IPS DF 4.7 (cell line): ENCODE measurements around the gene RBCK1.

Experiments
- DNase-seq: peaks from one replicate; pipeline ENCODE4 v3.0.0-alpha.2; 2013; ENCODE audit warnings: low spot score; ENCODE audit errors: extremely low read depth

RBCK1 gene

GRCh38 chr20:416950-417800, 9.1 kb downstream of the RBCK1 start:
- no peak for DNase-seq

- no peak for DNase-seq
Measured at GRCh38 chr20:417801-418342, 9.8 kb downstream of the RBCK1 start.

DNA sequence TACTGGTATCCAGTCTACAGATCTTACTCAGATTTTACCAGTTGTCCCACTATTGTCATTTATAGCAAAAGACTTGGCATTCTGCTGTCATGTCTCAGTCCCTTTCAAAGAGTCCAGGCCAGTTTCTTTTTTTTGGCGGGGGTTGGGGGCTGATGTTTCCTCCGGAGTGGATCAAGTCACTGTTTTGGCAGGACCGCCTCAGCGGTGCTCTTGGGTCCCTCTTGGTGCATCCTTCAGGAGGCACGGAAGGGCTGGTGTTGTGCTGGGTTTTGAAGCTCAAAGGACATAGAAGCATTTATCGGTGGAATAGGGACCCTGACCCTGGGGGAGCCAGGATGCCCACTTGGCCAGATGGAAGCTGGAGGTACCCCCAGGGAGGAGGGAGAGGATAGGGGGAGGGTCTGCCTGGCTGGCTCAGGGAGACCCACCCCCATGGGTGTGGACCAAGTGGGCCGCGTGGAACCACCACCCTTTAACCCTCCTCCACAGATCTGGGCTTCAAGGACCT, 10.8 kb downstream of the RBCK1 start:
- no peak for DNase-seq

GRCh38 chr20:419556-420165, 11.6 kb downstream of the RBCK1 start:
- DNase-seq: no peak

DNA sequence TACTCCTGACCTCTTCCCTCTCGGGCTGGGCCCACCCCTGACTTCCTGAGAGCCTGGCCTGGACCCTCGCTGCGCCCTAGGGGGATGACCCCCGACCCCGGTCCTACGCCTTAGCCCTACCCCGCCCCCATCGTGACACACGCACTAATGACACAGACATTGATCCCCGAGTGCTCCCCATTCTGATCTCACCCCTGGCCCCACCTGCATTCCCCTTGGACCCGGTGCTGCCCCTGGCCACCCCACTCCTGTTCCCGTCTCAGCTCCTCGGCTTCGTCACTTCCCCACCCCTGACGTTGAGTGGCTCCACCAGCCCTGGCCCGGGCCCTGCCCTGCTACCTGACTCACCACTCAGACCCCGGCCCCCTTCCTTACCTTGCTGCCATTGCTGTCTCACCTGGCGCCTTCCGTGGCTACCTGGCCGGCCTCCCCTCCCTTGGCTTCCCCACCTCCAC, 12.1 kb downstream of the RBCK1 start:
- DNase-seq: no peak

- no peak for DNase-seq
Measured at GRCh38 chr20:420721-421574, 12.8 kb downstream of the RBCK1 start.

GRCh38 chr20:421685-422250, 13.7 kb downstream of the RBCK1 start:
- DNase-seq: no peak

DNA sequence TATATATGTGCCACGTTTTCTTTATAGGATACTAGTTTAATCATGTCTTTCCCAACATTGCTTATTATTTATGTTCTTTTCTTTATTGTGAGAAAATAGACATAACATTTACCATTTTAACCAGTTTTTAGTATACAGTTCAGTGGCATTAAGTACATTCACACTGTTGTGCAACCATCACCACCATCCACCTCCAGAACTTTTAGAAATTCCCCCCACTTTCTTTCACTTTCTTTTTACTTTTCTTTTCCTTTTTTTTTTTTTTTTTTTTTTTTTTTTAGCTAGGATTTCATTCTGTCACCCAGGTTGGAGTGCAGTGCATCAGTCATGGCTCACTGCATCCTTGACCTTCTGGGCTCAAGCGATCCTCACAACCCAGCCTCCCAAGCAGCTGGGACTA, 18.5 kb downstream of the RBCK1 start:
- DNase-seq: no peak

DNA sequence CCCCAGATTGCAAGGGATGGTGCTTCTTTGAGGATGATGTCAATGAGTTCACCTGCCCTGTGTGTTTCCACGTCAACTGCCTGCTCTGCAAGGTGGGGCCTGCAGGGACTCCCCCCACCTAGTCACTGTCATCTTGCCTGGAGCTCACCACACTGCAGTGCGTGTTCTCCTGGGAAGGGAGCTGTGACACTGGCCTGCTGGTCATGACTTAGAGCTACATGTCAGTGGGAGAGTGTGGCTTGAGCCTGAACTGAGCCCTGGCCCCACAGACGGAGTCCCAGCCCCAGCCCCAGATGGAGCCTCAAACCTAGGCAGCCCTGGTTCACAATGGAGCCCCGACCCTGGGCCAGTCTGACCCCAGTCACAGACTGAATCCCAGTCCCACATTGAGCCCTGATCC, 19.3 kb downstream of the RBCK1 start:
- DNase-seq: no peak

DNA sequence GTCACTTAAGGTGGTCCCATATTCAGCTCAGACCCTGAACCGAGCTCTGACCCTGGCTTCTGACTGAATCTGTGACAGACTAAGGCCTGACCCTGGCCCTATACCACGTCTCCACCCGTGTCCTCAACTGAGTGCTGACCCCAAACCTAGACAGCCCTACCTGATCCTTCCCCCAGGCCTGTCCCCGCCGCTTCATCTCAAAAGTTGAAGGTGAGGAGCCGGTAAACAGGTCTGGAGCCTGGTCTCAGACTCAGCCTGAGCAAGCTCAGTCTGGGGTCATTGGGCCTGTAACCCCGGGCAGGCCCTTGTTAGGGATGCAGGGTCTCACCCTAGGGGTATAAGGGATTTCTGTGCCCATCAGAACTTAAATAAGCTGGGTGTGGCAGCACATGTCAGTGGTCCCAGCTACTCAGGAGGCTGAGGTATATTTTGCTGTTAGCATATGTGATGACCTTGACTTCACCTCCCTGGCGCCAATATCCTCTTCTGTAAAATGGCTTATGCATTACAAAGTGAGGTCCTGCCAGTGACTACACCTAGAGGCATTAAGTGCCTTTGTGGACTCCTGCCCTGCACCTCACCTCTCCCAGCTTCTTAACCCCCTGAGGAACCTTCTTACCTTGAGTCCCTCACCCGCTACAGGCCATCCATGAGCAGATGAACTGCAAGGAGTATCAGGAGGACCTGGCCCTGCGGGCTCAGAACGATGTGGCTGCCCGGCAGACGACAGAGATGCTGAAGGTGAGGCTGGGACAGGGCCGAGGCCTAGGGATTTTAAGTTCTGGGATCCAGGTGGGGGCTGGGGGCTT, 20.0 kb downstream of the RBCK1 start:
- no peak for DNase-seq

DNA sequence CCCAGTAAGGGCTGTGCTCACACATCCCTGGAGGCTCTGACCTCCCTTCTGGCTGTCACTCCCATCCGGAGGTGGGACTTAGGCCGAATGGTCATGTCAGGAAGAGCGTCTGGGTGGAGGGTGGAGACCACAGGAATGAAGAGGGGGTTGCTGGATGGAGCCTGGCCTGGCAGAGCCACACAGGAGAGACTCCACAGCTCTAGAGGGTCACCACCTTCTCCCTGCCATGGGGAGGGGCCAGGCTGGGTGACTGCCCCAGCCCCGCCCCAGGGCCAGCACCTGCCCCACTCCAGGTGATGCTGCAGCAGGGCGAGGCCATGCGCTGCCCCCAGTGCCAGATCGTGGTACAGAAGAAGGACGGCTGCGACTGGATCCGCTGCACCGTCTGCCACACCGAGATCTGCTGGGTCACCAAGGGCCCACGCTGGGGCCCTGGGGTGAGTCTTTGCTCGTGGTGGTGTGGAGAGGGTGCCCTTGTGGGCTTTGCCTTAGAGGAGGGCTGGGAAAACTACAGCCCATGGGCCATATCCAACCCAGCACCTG, 20.6 kb downstream of the RBCK1 start:
- no peak for DNase-seq

- DNase-seq: no peak
Measured at GRCh38 chr20:430091-430999, 22.2 kb downstream of the RBCK1 start.

DNA sequence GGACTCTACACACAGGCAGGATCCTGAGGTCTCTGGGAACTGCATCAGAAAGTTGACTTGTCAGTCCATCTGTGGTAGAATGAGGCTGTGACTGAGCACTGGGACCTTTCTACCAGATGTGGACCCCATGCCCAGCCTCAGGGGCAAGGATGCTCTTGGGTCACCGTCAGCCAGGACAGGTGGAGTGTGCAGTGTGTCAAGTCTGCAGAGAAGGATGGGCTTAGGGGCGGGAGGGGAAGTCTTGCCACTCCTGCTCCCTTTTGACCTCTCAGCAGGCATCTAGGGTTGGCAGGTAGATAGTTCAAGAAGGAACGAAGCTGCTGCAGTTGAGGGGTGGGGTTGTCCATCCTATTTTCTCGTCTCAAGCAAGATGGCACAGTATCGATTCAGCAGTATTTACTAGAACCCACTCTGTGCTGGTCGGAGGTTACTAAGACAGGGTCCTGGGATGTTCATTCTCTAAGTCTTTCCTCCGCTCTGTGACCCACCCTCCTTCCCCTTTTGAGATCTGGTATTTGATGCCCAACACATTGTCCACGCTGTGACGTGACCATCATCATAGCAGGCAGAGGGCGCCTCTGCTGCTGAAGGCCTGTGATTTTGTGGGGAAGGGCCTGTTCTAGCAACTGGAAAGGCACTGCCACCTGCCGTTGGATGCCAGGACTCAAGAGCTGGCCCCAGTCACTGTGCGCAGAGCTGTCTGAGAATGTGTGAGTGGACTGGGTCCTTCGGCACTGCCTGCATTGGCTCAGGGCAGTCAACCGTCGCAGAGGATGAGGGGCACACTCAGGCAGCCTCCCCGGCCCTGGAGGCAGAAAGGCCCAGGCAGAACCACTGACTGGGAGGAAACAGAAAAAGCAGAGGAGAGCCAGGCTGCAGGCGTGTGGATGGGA, 23.2 kb downstream of the RBCK1 start:
- peak; percentile 33 for DNase-seq

GRCh38 chr20:432208-432607, 24.1 kb downstream of the RBCK1 start:
- no peak for DNase-seq

GRCh38 chr20:432677-433299, 24.7 kb downstream of the RBCK1 start:
- no peak for DNase-seq

DNA sequence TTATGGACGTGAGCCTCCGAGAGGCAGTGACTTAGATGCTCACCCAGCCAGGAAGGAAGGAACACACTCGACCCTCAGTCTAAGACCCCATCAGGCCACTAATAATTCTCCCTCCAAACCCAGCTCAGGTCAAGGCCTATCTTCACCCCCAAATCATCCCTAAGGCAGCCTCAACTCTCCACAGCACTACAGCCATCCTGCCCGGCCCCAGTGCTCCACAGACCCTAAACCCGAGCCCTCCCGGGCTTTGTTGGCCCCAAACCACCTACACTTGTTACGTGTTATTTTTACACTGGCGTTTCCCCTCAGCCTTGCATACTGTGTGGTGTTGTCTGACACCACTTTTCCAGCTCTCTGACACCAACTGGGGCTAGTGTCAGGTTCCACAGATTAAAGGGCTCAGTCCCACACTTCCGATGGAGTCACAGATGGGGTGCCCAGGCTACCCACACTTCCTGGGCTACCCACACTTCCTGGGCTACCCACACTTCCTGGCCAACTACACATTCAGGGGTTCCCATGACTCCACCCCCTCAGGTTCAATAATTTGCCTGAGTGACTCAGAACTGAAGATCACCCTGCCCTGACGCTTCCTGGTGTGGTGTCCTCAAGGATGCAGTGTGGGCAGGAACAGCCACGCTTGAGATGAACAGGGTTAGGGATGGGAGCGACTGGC, 25.3 kb downstream of the RBCK1 start:
- no peak for DNase-seq

DNA sequence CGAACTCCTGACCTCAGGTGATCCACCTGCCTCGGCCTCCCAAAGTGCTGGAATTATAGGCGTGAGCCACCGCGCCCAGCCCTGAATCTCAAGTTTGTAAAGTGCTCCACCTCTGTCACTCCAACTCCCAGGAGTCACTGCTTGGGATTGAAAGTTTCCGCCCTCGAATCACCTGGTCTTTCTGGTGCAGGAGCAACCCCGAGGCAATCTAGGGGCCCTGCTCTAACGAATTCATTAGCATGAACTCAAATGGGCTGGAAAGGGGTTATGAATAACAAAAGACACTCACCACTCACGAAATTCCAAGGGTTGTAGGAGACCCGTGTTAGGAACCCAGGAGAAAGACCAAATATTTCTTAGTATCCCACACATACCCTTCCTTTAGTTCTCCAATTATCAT, 26.1 kb downstream of the RBCK1 start:
- DNase-seq: peak; percentile 56
